H1 (cell line): Measurements from ENCODE around the gene PRRG3. TPM values are rescaled to one million over a fixed set of nuclear protein-coding genes. Genes with fewer than 3 reads are reported as not detected.

Experiments used
- CHD1 ChIP-seq: IDR thresholded peaks from 2 replicates; pipeline ENCODE4 v1.6.1; 2012; ENCODE audit warnings: low read depth, low read length, improper control_type of control experiment
- NANOG ChIP-seq: IDR thresholded peaks from 2 replicates; pipeline ENCODE4 v1.6.1; 2011; ENCODE audit warnings: low read length, low read depth, mild to moderate bottlenecking, inconsistent platforms; ENCODE audit not compliant: insufficient read depth, poor library complexity, severe bottlenecking
- SUZ12 ChIP-seq: fragments of 200-600 bp; sonication (generic); IDR thresholded peaks from 2 replicates; pipeline ENCODE4 v1.6.1; 2012; ENCODE audit warnings: mild to moderate bottlenecking, inconsistent platforms, low read length, moderate library complexity, mixed read lengths
- TAF7 ChIP-seq: optimal IDR thresholded peaks from 2 replicates; pipeline ENCODE3; 2011; ENCODE audit warnings: low read depth, mild to moderate bottlenecking, inconsistent platforms, low read length, moderate library complexity, borderline replicate concordance
- TBP ChIP-seq: IDR thresholded peaks from 2 replicates; pipeline ENCODE4 v1.6.1; 2011; ENCODE audit warnings: low read depth, low read length, improper control_type of control experiment
- polyA plus RNA-seq, 7 experiments: library from polyadenylated mRNA; depleted of rRNA in 3 of 7; stranded (reverse) in 5 of 7; unstranded in 2 of 7; fragments of >200 nt in 5 of 7; fragments of 200-250 nt in 2 of 7; gene quantifications; 1 replicate in 5 of 7; 2 replicates in 1 of 7; 4 replicates in 1 of 7; pipeline versions ENCODE4 v1.2.1 to v1.2.3, GENCODE V29; 2011 to 2013; ENCODE audit warnings: missing spikeins in 2 of 7, mixed read lengths in 2 of 7
- total RNA-seq: library from RNA; stranded (reverse); fragmentation: NEBNext Ultra II Directional; extraction: Animal tissue kit (Norgen Biotek cat#: 25700); gene quantifications from 2 replicates; pipeline ENCODE4 v1.2.1, GENCODE V29; 2021

PRRG3 gene
- total and polyA plus RNA-seq, 2 of the 8 experiments (the other 6 are each of a cell fraction or from before 2014, with no cell fraction given): 4.2 to 5.4 TPM

DNA sequence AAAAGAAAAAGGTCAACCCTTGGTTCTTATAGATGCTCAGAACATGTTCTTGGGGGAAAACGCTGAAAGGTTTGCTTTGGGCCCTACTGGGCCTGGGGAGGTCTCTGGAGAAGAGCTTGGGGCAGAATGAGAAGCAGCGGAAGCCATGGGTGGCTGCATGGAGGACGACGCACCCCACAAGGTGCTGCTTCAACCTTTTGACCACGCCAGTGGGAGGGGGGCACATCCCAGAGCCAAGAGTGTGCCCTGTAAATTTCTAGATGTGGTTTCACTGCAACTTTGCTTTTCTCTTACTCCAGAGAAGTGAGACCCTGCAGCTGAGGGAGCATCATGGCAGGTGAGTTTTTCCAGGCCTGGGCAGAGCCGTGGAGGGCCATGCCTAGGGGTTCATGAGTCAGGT is 3.2 kb downstream of the PRRG3 start (continued):
- TF ChIP-seq NANOG (no peak), TBP (no peak), CHD1 (no peak), SUZ12 (no peak), TAF7 (no peak)
- TF ChIP-seq, all 59 proteins: peak for 0
